GM19193 (cell line): ENCODE measurements around the gene PHKA2.

Experiments
- POLR2A ChIP-seq: IDR thresholded peaks from 4 replicates; pipeline ENCODE4 v1.6.1; 2011; ENCODE audit not compliant: insufficient read depth, insufficient read length; ENCODE audit errors: extremely low read depth

The PHKA2 gene

GRCh38 chrX:18949291-18949943 is 34.5 kb downstream of the PHKA2 start:
- no peak for TF ChIP-seq POLR2A

GRCh38 chrX:18946611-18947010 is 37.3 kb downstream of the PHKA2 start:
- TF ChIP-seq POLR2A, result no peak

- no peak for TF ChIP-seq POLR2A
These were observed 37.8 kb downstream of the PHKA2 start for GRCh38 chrX:18946157-18946556.

GRCh38 chrX:18945483-18945882 is 38.4 kb downstream of the PHKA2 start:
- TF ChIP-seq POLR2A, result no peak

GRCh38 chrX:18944482-18944881 is 39.4 kb downstream of the PHKA2 start:
- no peak for TF ChIP-seq POLR2A

GRCh38 chrX:18941896-18942295 is 42.0 kb downstream of the PHKA2 start:
- no peak for TF ChIP-seq POLR2A

GRCh38 chrX:18938710-18939109 is 45.2 kb downstream of the PHKA2 start:
- TF ChIP-seq POLR2A, result no peak

GRCh38 chrX:18937173-18937572 is 46.7 kb downstream of the PHKA2 start:
- no peak for TF ChIP-seq POLR2A

- no peak for TF ChIP-seq POLR2A
These were observed 48.0 kb downstream of the PHKA2 start for GRCh38 chrX:18935893-18936292.

- TF ChIP-seq POLR2A, result no peak
These were observed 49.2 kb downstream of the PHKA2 start for GRCh38 chrX:18934708-18935107.

GRCh38 chrX:18933617-18934016 is 50.3 kb downstream of the PHKA2 start:
- no peak for TF ChIP-seq POLR2A

GRCh38 chrX:18931972-18932371 is 51.9 kb downstream of the PHKA2 start:
- TF ChIP-seq POLR2A, result no peak

- TF ChIP-seq POLR2A, result no peak
These were observed 54.1 kb downstream of the PHKA2 start for GRCh38 chrX:18929775-18930174.

- no peak for TF ChIP-seq POLR2A
These were observed 56.4 kb downstream of the PHKA2 start for GRCh38 chrX:18927558-18927957.

GRCh38 chrX:18924507-18925088 is 59.3 kb downstream of the PHKA2 start:
- TF ChIP-seq POLR2A, result no peak

GRCh38 chrX:18920566-18920965 is 63.3 kb downstream of the PHKA2 start:
- TF ChIP-seq POLR2A, result no peak

GRCh38 chrX:18920079-18920478 is 63.8 kb downstream of the PHKA2 start:
- no peak for TF ChIP-seq POLR2A
